OCI-LY7 (cell line): ENCODE data around the gene TMEM41A.

Experiments
- EZH2phosphoT487 ChIP-seq: fragments of 200-600 bp; sonication (generic); IDR thresholded peaks from 2 replicates; pipeline ENCODE4 v1.6.1; 2018; ENCODE audit warnings: low read depth, borderline replicate concordance, mild to moderate bottlenecking, mixed run types, antibody characterized with exemption, low read length, moderate library complexity, mixed read lengths
- TF ChIP-seq, protein P1 (sequence below): fragments of 200-600 bp; sonication (generic); conservative IDR thresholded peaks from 2 replicates; pipeline ENCODE4 v1.5.1; 2014; ENCODE audit warnings: mild to moderate bottlenecking, antibody characterized with exemption, low read length, moderate library complexity, mixed read lengths

- TF ChIP-seq, protein P1, sequence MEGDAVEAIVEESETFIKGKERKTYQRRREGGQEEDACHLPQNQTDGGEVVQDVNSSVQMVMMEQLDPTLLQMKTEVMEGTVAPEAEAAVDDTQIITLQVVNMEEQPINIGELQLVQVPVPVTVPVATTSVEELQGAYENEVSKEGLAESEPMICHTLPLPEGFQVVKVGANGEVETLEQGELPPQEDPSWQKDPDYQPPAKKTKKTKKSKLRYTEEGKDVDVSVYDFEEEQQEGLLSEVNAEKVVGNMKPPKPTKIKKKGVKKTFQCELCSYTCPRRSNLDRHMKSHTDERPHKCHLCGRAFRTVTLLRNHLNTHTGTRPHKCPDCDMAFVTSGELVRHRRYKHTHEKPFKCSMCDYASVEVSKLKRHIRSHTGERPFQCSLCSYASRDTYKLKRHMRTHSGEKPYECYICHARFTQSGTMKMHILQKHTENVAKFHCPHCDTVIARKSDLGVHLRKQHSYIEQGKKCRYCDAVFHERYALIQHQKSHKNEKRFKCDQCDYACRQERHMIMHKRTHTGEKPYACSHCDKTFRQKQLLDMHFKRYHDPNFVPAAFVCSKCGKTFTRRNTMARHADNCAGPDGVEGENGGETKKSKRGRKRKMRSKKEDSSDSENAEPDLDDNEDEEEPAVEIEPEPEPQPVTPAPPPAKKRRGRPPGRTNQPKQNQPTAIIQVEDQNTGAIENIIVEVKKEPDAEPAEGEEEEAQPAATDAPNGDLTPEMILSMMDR: no peak
- TF ChIP-seq EZH2phosphoT487: no peak
These were observed 9.0 kb upstream of the TMEM41A start for GRCh38 chr3:185507883-185508282.
